B cell (primary cell): ENCODE measurements around the gene RAPGEF5. TPM values are rescaled to one million over a fixed set of nuclear protein-coding genes. Genes with fewer than 3 reads are reported as not detected.

Experiments
- ATAC-seq: fragments of 200-7000 bp; cut with Tn5 transposase; one replicate; pipeline ENCODE4 v1.10.0; 2021; ENCODE audit warnings: low read depth, mild to moderate bottlenecking, moderate number of reproducible peaks, moderate library complexity
- CTCF ChIA-PET: fragments of 350-600 bp; sonication (Branson Sonifier 250); formaldehyde crosslinking; loops from one replicate; lab custom pipeline; 2021; ENCODE audit warnings: antibody characterized with exemption, inconsistent platforms; lab: Charles Lee
- POLR2A ChIA-PET: fragments of 350-600 bp; sonication (Branson Sonifier 250); formaldehyde crosslinking; loops from one replicate; lab custom pipeline; 2021; ENCODE audit warnings: antibody characterized with exemption; lab: Charles Lee
- DNase-seq: peaks from one replicate; pipeline ENCODE4 v3.0.0; 2013
- H2AFZ ChIP-seq: 2 replicates; pipeline ENCODE4 v1.6.1; 2012; ENCODE audit warnings: mild to moderate bottlenecking, low read depth, low read length; ENCODE audit not compliant: insufficient read depth, poor library complexity, severe bottlenecking
- H3K27ac ChIP-seq, 2 donors: 1 replicate in 1 of 2; 2 replicates in 1 of 2; pipeline ENCODE4 v1.5.1; 2012 to 2013; ENCODE audit warnings: low read length in 2 of 2, mild to moderate bottlenecking in 2 of 2, moderate library complexity in 1 of 2
- H3K27me3 ChIP-seq, 4 experiments: fragments of 200-600 bp in 1 of 4; sonication (generic) in 1 of 4; replicated peaks in 1 of 4; 1 replicate in 2 of 4; 2 replicates in 2 of 4; pipeline versions ENCODE4 v1.6.1 to v1.7.0; 2013 to 2016; ENCODE audit warnings: low read length in 3 of 4, mild to moderate bottlenecking in 2 of 4, mixed read lengths in 1 of 4, moderate library complexity in 1 of 4; ENCODE audit not compliant: insufficient read depth in 4 of 4, control insufficient read depth in 3 of 4; ENCODE audit errors: control extremely low read depth in 1 of 4
- H3K36me3 ChIP-seq, 2 experiments: replicated peaks in 1 of 2; 1 replicate in 1 of 2; 2 replicates in 1 of 2; pipeline versions ENCODE4 v1.6.1 to v1.7.1; 2013; ENCODE audit warnings: low read length in 1 of 2; ENCODE audit not compliant: insufficient read depth in 2 of 2, control insufficient read depth in 1 of 2; ENCODE audit errors: control extremely low read depth in 1 of 2, extremely low read depth in 1 of 2
- H3K4me1 ChIP-seq, 2 donors: fragments of 200-600 bp in 1 of 2; sonication (generic) in 1 of 2; 1 replicate in 1 of 2; 2 replicates in 1 of 2; pipeline versions ENCODE4 v1.5.1 to v1.6.1; 2013 to 2017; ENCODE audit warnings: low read length in 2 of 2; ENCODE audit not compliant: control insufficient read depth in 2 of 2, insufficient read depth in 2 of 2
- H3K4me2 ChIP-seq: replicated peaks from 2 replicates; pipeline ENCODE3; 2012; ENCODE audit warnings: mild to moderate bottlenecking, low read depth, low read length; ENCODE audit not compliant: poor library complexity, severe bottlenecking
- H3K4me3 ChIP-seq, 5 experiments: fragments of 200-600 bp in 1 of 5; sonication (generic) in 1 of 5; 1 replicate in 3 of 5; 2 replicates in 2 of 5; pipeline versions ENCODE4 v1.5.1 to v1.7.0; 2011 to 2016; ENCODE audit warnings: low read length in 4 of 5, mild to moderate bottlenecking in 4 of 5, low read depth in 2 of 5, control low read depth in 1 of 5, moderate library complexity in 1 of 5; ENCODE audit not compliant: insufficient read depth in 1 of 5; ENCODE audit errors: control extremely low read depth in 1 of 5, extremely low read depth in 1 of 5
- H3K79me2 ChIP-seq: fragments of 200-600 bp; sonication (generic); one replicate; pipeline ENCODE4 v1.6.0; 2016; ENCODE audit warnings: low read length; ENCODE audit not compliant: control insufficient read depth, insufficient read depth
- H3K9ac ChIP-seq: fragments of 200-600 bp; sonication (generic); 2 replicates; pipeline ENCODE4 v1.6.1; 2017; ENCODE audit warnings: mild to moderate bottlenecking, low read length, moderate library complexity
- H3K9me3 ChIP-seq, 3 donors: one replicate each; pipeline versions ENCODE4 v1.6.1 to v1.7.1; 2013; ENCODE audit warnings: low read length in 2 of 3; ENCODE audit not compliant: control insufficient read depth in 2 of 3, insufficient read depth in 1 of 3; ENCODE audit errors: control extremely low read depth in 1 of 3
- H4K20me1 ChIP-seq: 2 replicates; pipeline ENCODE4 v1.6.0; 2012; ENCODE audit warnings: mild to moderate bottlenecking, low read length; ENCODE audit not compliant: insufficient read depth, control insufficient read depth, poor library complexity, severe bottlenecking
- H3K27ac Mint-ChIP-seq: one replicate; pipeline ENCODE4 v1.8.0; 2021; ENCODE audit warnings: mixed read lengths
- H3K27me3 Mint-ChIP-seq: one replicate; pipeline ENCODE4 v1.8.0; 2021; ENCODE audit warnings: mixed read lengths
- H3K4me1 Mint-ChIP-seq: one replicate; pipeline ENCODE4 v1.8.0; 2021; ENCODE audit warnings: mixed read lengths
- H3K4me3 Mint-ChIP-seq: one replicate; pipeline ENCODE4 v1.8.0; 2021; ENCODE audit warnings: mixed read lengths
- H3K9me3 Mint-ChIP-seq: one replicate; pipeline ENCODE4 v1.8.0; 2022; ENCODE audit warnings: mixed read lengths; ENCODE audit not compliant: insufficient read depth
- EZH2 ChIP-seq: IDR thresholded peaks from 2 replicates; pipeline ENCODE4 v1.6.1; 2012; ENCODE audit warnings: borderline replicate concordance, low read depth, mild to moderate bottlenecking, moderate library complexity, low read length; ENCODE audit not compliant: insufficient read depth, poor library complexity, severe bottlenecking
- WGBS: methylation state at CpG from one replicate; pipeline ENCODE4 v1.1.5; 2013; ENCODE audit warnings: missing lambda C conversion rate; ENCODE audit not compliant: insufficient coverage; 5-methylcytosine and 5-hydroxymethylcytosine counted together
- intact Hi-C: fragments of 100-400 bp; cut with micrococcal nuclease; formaldehyde crosslinking; loops from one replicate; pipeline ENCODE4 v1.10.0; 2022
- polyA plus RNA-seq: library from polyadenylated mRNA; depleted of rRNA; stranded (reverse); fragments of >200 nt; gene quantifications from 2 replicates; pipeline ENCODE4 v1.2.3, GENCODE V29; 2012
- total RNA-seq, 2 donors: library from RNA; stranded (reverse); fragments of 120-200 nt in 1 of 2; gene quantifications; 1 replicate in 1 of 2; 2 replicates in 1 of 2; pipeline versions ENCODE4 v1.2.3 to v1.2.4, GENCODE V29; 2013 to 2022
- TF ChIP-seq, protein P1 (sequence below): fragments of 200-600 bp; IDR thresholded peaks from one replicate; pipeline ENCODE4 v1.8.0; 2022; ENCODE audit warnings: antibody characterized with exemption, mild to moderate bottlenecking

The RAPGEF5 gene
- total and polyA plus RNA-seq, 2 donors (not counting 1 experiment from before 2014, with no cell fraction given): 1.5 to 37.6 TPM

DNA sequence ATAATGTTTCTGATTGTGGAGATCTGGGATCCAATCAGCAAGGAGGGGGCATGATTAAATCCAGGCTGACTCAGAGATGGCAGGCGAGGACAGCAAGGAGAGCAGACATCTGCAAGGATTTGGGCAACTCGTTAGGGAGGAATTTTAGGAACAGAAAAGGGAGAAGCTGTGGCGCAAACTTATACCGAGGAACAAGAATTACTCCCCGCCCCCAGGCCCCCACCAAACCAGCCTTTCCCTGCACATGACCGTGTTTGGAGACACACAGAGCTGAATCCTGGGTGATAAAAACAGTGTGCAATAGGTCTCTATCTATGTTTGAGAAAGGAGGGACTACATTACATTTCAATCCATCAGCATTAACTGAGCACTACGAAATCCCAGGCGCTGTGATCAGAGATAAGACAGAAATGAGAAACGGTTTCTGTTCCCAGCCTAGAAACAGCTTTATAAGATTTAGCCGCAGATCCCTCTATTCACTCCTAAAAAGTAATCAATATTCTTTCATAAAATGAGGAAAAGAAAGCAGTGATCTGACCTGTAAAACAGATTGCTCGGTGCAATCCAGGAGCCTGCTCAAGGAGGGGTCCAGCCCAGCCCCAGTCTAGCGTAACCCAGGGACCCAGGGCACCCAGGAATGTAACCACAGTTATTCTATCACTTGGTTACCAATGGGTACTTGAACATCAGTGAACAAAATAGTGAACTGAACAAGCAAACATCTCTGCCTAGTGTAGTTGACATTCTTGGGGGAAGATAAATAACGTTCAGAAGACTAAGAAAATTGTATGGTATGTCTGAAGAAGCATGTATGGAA lies 37.2 kb upstream of the RAPGEF5 start:
- H3K27ac Mint-ChIP-seq: no peak overlapping the region
- TF ChIP-seq, protein P1, sequence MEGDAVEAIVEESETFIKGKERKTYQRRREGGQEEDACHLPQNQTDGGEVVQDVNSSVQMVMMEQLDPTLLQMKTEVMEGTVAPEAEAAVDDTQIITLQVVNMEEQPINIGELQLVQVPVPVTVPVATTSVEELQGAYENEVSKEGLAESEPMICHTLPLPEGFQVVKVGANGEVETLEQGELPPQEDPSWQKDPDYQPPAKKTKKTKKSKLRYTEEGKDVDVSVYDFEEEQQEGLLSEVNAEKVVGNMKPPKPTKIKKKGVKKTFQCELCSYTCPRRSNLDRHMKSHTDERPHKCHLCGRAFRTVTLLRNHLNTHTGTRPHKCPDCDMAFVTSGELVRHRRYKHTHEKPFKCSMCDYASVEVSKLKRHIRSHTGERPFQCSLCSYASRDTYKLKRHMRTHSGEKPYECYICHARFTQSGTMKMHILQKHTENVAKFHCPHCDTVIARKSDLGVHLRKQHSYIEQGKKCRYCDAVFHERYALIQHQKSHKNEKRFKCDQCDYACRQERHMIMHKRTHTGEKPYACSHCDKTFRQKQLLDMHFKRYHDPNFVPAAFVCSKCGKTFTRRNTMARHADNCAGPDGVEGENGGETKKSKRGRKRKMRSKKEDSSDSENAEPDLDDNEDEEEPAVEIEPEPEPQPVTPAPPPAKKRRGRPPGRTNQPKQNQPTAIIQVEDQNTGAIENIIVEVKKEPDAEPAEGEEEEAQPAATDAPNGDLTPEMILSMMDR: no peak
- TF ChIP-seq EZH2: no peak
- 90% methylated on average over 2 of the region's 13 CpGs for WGBS
- H3K4me3 Mint-ChIP-seq: no peak overlapping the region
- ChIA-PET POLR2A (no interaction called here), CTCF (no interaction called here)
- H2AFZ ChIP-seq: no peak overlapping the region
- H3K9me3 Mint-ChIP-seq: no peaks in the 10 kb centered on the region
- no peaks in the 10 kb centered on the region for H3K27me3 ChIP-seq
- intact Hi-C loops: no loop called here
- no peak overlapping the region for H3K27ac ChIP-seq
- ATAC-seq (no peak), DNase-seq (no peak)
- no peaks in the 10 kb centered on the region for H3K9me3 ChIP-seq
- H3K36me3 ChIP-seq: no peaks in the 10 kb centered on the region
- H3K4me3 ChIP-seq: no peak overlapping the region
- no peaks in the 10 kb centered on the region for H3K4me1 ChIP-seq
- peaks cover 16% of the 10 kb centered on the region for H3K27me3 Mint-ChIP-seq
- no peaks in the 10 kb centered on the region for H3K79me2 ChIP-seq
- H4K20me1 ChIP-seq: no peaks in the 10 kb centered on the region
- peaks cover 4% of the 10 kb centered on the region for H3K4me1 Mint-ChIP-seq
- no peak overlapping the region for H3K4me2 ChIP-seq
- H3K9ac ChIP-seq: no peak overlapping the region

DNA sequence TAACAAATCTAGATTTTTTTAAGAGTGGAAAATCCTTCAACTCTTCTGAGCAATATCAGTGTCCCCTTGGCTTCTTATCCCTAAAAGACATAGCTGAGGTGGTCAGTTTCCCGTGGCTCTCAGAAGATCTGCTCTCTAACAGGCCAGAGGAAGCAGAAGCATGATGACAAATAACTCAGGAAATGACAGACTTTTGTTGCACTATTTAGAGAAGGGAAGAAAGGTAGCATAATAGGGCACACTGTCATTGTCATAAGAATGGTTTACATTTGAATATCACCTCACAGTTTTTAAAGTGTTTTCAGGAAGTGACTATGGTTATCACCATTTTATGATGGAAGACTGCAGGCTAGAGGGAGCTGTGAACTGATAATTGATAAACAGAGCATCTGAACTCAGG lies 33.6 kb upstream of the RAPGEF5 start:
- ATAC-seq: no peak
- no peak overlapping the region for H3K27ac Mint-ChIP-seq
- no peaks in the 10 kb centered on the region for H3K27me3 ChIP-seq

More for the DNA sequence above, 33.6 kb upstream of the RAPGEF5 start:
- ChIA-PET POLR2A (no interaction called here), CTCF (interaction anchor here (1.1 kb wide), 1 partner anchor 57 kb away, joined by 3 read pairs; no protein-coding TSS in a partner anchor)
- Histone ChIP-seq H3K4me2 (no peak overlapping the region), H3K4me1 (no peaks in the 10 kb centered on the region), H3K27ac (no peak overlapping the region), H3K9ac (no peak overlapping the region), H3K79me2 (no peaks in the 10 kb centered on the region), H2AFZ (no peak overlapping the region), H3K4me3 (no peak overlapping the region), H3K36me3 (no peaks in the 10 kb centered on the region), H3K9me3 (peaks cover 0 to 5% (median 0%) of the 10 kb centered on the region in 3 donors), H4K20me1 (no peaks in the 10 kb centered on the region)
- no peak for TF ChIP-seq EZH2
- TF ChIP-seq, protein P1: no peak
- no peak overlapping the region for H3K4me3 Mint-ChIP-seq
- intact Hi-C loops: no loop called here
- H3K27me3 Mint-ChIP-seq: peaks cover 22% of the 10 kb centered on the region
- DNase-seq: no peak
- WGBS: 60% methylated on average over 1 of the region's 1 CpG
- H3K9me3 Mint-ChIP-seq: no peaks in the 10 kb centered on the region
- H3K4me1 Mint-ChIP-seq: peaks cover 7% of the 10 kb centered on the region
